HepG2 (cell line): ENCODE data around the gene DPH1. TPM values are rescaled to one million over a fixed set of nuclear protein-coding genes. Genes with fewer than 3 reads are reported as not detected.

Source experiments
- AHR ChIP-seq: IDR thresholded peaks from 2 replicates; pipeline ENCODE4 v1.6.1; 2018; ENCODE audit warnings: missing genetic modification reagents, missing compliant biosample characterization
- GATA4 ChIP-seq: sonication (generic); IDR thresholded peaks from 2 replicates; pipeline ENCODE4 v1.6.1; 2016; ENCODE audit warnings: antibody characterized with exemption, low read depth, borderline replicate concordance
- MATR3 ChIP-seq: sonication (generic); formaldehyde crosslinking; IDR thresholded peaks from 2 replicates; pipeline ENCODE4 v1.4.0; 2020; ENCODE audit warnings: missing genetic modification reagents
- PHF21A ChIP-seq: sonication (generic); formaldehyde crosslinking; IDR thresholded peaks from 2 replicates; pipeline ENCODE4 v1.5.0; 2020; ENCODE audit warnings: mild to moderate bottlenecking, missing genetic modification reagents
- PITX1 ChIP-seq: sonication (generic); formaldehyde crosslinking; IDR thresholded peaks from 2 replicates; pipeline ENCODE4 v1.5.1; 2020; ENCODE audit warnings: mild to moderate bottlenecking, missing genetic modification reagents
- POGZ ChIP-seq: sonication (generic); formaldehyde crosslinking; IDR thresholded peaks from 2 replicates; pipeline ENCODE4 v1.4.0; 2020; ENCODE audit warnings: mild to moderate bottlenecking, missing genetic modification reagents
- PRMT3 ChIP-seq: sonication (generic); formaldehyde crosslinking; IDR thresholded peaks from 2 replicates; pipeline ENCODE4 v1.8.1; 2022; ENCODE audit warnings: low read depth, mild to moderate bottlenecking, moderate library complexity, missing genetic modification reagents, borderline replicate concordance
- RFXANK ChIP-seq: IDR thresholded peaks from 2 replicates; pipeline ENCODE4 v1.6.1; 2016
- RNF219 ChIP-seq: sonication (generic); formaldehyde crosslinking; IDR thresholded peaks from 2 replicates; pipeline ENCODE4 v1.5.0; 2020; ENCODE audit warnings: mild to moderate bottlenecking, missing genetic modification reagents
- SOX5 ChIP-seq: IDR thresholded peaks from 2 replicates; pipeline ENCODE4 v1.6.1; 2016; ENCODE audit warnings: borderline replicate concordance
- SRF ChIP-seq: IDR thresholded peaks from 2 replicates; pipeline ENCODE4 v1.6.1; 2011; ENCODE audit warnings: mild to moderate bottlenecking, low read depth, low read length, moderate library complexity
- TCF12 ChIP-seq, 2 experiments: fragments of 450-650 bp in 1 of 2; sonication (generic) in 1 of 2; formaldehyde crosslinking in 1 of 2; IDR thresholded peaks; 2 replicates each; pipeline versions ENCODE4 v1.6.1 to v1.8.0; 2017 to 2022; ENCODE audit warnings: antibody characterized with exemption in 1 of 2, mild to moderate bottlenecking in 1 of 2, missing genetic modification reagents in 1 of 2, moderate library complexity in 1 of 2
- ZBTB40 ChIP-seq, 2 experiments: fragments of 450-650 bp in 1 of 2; sonication (generic) in 1 of 2; formaldehyde crosslinking in 1 of 2; IDR thresholded peaks; 2 replicates each; pipeline versions ENCODE4 v1.6.1 to v1.8.0; 2016 to 2022; ENCODE audit warnings: antibody characterized with exemption in 1 of 2, mild to moderate bottlenecking in 1 of 2, missing genetic modification reagents in 1 of 2
- ZNF460 ChIP-seq: sonication (generic); formaldehyde crosslinking; IDR thresholded peaks from 2 replicates; pipeline ENCODE4 v1.5.1; 2020; ENCODE audit warnings: missing genetic modification reagents, mild to moderate bottlenecking, borderline replicate concordance
- ZNF510 ChIP-seq: sonication (generic); formaldehyde crosslinking; IDR thresholded peaks from 2 replicates; pipeline ENCODE4 v1.4.0; 2020; ENCODE audit warnings: low read depth, mild to moderate bottlenecking, missing genetic modification reagents
- ZNF567 ChIP-seq: sonication (generic); formaldehyde crosslinking; IDR thresholded peaks from 2 replicates; pipeline ENCODE4 v1.8.1; 2023; ENCODE audit warnings: mild to moderate bottlenecking, missing genetic modification reagents, borderline replicate concordance
- ZSCAN5A ChIP-seq: sonication (generic); formaldehyde crosslinking; IDR thresholded peaks from 2 replicates; pipeline ENCODE4 v1.8.0; 2022; ENCODE audit warnings: mild to moderate bottlenecking, missing genetic modification reagents, borderline replicate concordance
- polyA plus RNA-seq, 8 experiments: library from polyadenylated mRNA; depleted of rRNA in 3 of 8; stranded (reverse) in 7 of 8; unstranded in 1 of 8; fragments of >200 nt; fragmentation: Illumina TruSeq in 4 of 8; extraction: Trizol in 4 of 8; gene quantifications; 2 replicates each; pipeline versions ENCODE4 v1.2.1 to v1.2.3, GENCODE V29; 2011 to 2016; ENCODE audit warnings: low read depth in 4 of 8, missing spikeins in 1 of 8, mixed read lengths in 1 of 8; ENCODE audit not compliant: insufficient read depth in 1 of 8
- total RNA-seq, 5 experiments: library from RNA; depleted of rRNA; stranded (reverse); fragments of >200 nt; fragmentation: Illumina TruSeq; extraction: Trizol; gene quantifications; 2 replicates each; pipeline ENCODE4 v1.2.3, GENCODE V29; 2016; ENCODE audit warnings: low read depth in 1 of 5

The DPH1 gene
- total and polyA plus RNA-seq, 2 of the 13 experiments (the other 11 are each of a cell fraction or from before 2014, with no cell fraction given) = 25.3 to 42.8 TPM

- TF ChIP-seq ZNF460 (CRISPR knock-in tag) = no peak; the same call in 1 of the 2 replicates
- TF ChIP-seq ZNF567 (CRISPR knock-in tag) = no peak
- no peak for TF ChIP-seq POGZ (CRISPR knock-in tag)
- TF ChIP-seq PITX1 = no peak
- no peak for TF ChIP-seq AHR (CRISPR knock-in tag)
- TF ChIP-seq RFXANK = 0 out of 2 replicates have a peak, but pooled peaks have one; percentile 26
- no peak for TF ChIP-seq ZSCAN5A
- TF ChIP-seq MATR3 (CRISPR knock-in tag) = no peak
- no peak for TF ChIP-seq SOX5 (CRISPR knock-in tag)
- no peak for TF ChIP-seq ZNF510 (CRISPR knock-in tag)
- peak; percentile 42; the same call in 1 of the 2 replicates for TF ChIP-seq PHF21A (CRISPR knock-in tag)
- TF ChIP-seq ZBTB40 (IDR thresholded peaks at IDR 0.05) = no peak
- 0 out of 2 replicates have a peak, but pooled peaks have one; percentile 31 for TF ChIP-seq ZBTB40 (CRISPR knock-in tag; IDR thresholded peaks at IDR 0.05)
- no peak for TF ChIP-seq RNF219 (CRISPR knock-in tag)
- TF ChIP-seq PRMT3 = no peak
- no peak for TF ChIP-seq GATA4
- no peak for TF ChIP-seq SRF
- TF ChIP-seq TCF12 (IDR thresholded peaks at IDR 0.05) = no peak
- TF ChIP-seq TCF12 (CRISPR knock-in tag; IDR thresholded peaks at IDR 0.05) = no peak
Measured at GRCh38 chr17:1995321-1995892, 34.5 kb upstream of the DPH1 start (continued).
